Activated naive CD8-positive, alpha-beta T cell treated with anti-CD3 and anti-CD28 coated beads, Interleukin-2, amount 50 U/mL, for 24 hours (primary cell): ENCODE data around the gene EXOC8.
"Not testable (repeated sequence)": the region's sequence is repeated elsewhere in the genome, so short reads cannot be mapped to it uniquely, and the experiment has no call there.

Experiments
- ATAC-seq: fragments of 150-1000 bp; cut with Tn5 transposase; one replicate; pipeline ENCODE4 v1.10.0; 2021
- DNase-seq: peaks from one replicate; pipeline ENCODE4 v3.0.0; 2021
- H3K27ac Mint-ChIP-seq: one replicate; pipeline ENCODE4 v1.8.0; 2021; ENCODE audit warnings: mild to moderate bottlenecking, mixed read lengths
- H3K27me3 Mint-ChIP-seq: one replicate; pipeline ENCODE4 v1.8.0; 2021; ENCODE audit warnings: mixed read lengths
- H3K36me3 Mint-ChIP-seq: one replicate; pipeline ENCODE4 v1.8.0; 2021; ENCODE audit warnings: low read depth, mixed read lengths
- H3K4me1 Mint-ChIP-seq: one replicate; pipeline ENCODE4 v1.8.0; 2021; ENCODE audit warnings: mixed read lengths
- H3K4me3 Mint-ChIP-seq: one replicate; pipeline ENCODE4 v1.8.0; 2021; ENCODE audit warnings: mild to moderate bottlenecking, moderate library complexity, mixed read lengths
- H3K9me3 Mint-ChIP-seq: one replicate; pipeline ENCODE4 v1.8.0; 2021; ENCODE audit warnings: mixed read lengths

Gene EXOC8

DNA sequence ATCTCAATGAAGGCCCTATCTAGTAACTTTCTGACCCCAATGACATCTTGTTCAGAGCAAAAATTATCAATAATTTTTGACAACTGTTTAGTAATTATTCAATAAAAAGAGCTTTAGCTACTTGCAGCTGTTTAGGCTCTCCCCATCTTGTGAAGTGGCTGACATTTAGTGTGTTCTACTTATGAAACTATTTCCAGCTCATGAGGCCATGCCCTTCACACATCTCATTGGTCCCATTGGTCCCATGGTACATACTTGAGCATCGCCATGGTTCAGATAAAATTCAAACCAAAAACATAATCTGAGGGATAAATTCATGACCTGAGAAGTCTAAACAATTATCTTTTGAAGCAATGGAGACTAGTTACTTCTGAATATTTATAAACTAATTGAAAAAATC, 24.7 kb upstream of the EXOC8 start:
- H3K27ac Mint-ChIP-seq: no peak overlapping the region
- H3K4me3 Mint-ChIP-seq: no peak overlapping the region
- ATAC-seq (no peak), DNase-seq (no peak)
- no peaks in the 10 kb centered on the region for H3K27me3 Mint-ChIP-seq
- H3K36me3 Mint-ChIP-seq: peaks cover 18% of the 10 kb centered on the region
- H3K9me3 Mint-ChIP-seq: no peaks in the 10 kb centered on the region
- H3K4me1 Mint-ChIP-seq: peaks cover 5% of the 10 kb centered on the region

DNA sequence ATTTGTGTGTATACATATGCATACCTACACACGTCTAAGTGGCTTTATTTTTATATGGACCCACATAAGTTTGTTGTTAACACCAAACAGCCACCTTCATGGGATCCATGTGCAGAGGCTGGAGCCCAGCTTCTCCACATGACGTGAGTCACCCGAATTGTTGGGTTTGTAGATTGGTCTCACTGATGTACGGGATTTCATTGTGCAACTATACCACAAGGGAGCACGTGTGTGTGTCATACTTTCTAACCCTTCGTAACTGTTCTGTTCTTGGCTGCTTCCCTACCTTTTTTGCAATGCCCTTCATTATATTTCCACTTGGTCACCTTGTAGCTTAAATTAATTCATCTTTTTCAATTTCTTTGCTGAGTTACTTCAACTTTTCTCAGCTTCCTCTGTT, 21.5 kb upstream of the EXOC8 start:
- peaks cover 5% of the 10 kb centered on the region for H3K4me1 Mint-ChIP-seq
- no peak overlapping the region for H3K4me3 Mint-ChIP-seq
- DNase-seq (no peak), ATAC-seq (peak; percentile 47)
- H3K36me3 Mint-ChIP-seq: peaks cover 12% of the 10 kb centered on the region
- H3K27me3 Mint-ChIP-seq: no peaks in the 10 kb centered on the region
- H3K9me3 Mint-ChIP-seq: no peaks in the 10 kb centered on the region
- H3K27ac Mint-ChIP-seq: no peak overlapping the region

DNA sequence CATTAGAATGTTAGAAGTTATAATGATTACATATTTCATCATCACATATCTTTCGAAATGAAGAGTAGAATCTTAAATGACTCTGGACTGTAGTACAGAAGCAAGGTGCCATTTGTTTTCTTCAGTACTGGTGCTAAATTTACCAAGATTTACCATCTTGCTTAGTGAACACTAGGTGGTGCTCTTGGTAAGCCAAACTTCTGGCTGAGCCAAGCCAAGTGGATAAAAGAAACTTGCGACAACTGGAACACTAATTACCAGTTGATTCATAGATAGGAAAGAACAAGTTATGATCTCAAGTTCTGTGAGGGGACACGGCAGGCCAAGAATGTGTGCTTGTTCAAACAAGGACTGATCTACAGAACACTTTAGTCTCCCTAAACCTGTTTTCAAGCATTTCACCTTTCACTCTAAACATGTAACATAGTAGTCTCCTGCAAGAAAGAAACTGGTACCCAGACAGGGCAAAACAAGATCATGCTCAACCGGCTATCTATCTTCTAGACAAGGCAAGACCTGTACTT, 20.2 kb upstream of the EXOC8 start:
- Mint-ChIP-seq H3K27ac (no peak overlapping the region), H3K4me1 (peaks cover 5% of the 10 kb centered on the region), H3K27me3 (no peaks in the 10 kb centered on the region), H3K4me3 (no peak overlapping the region), H3K36me3 (peaks cover 12% of the 10 kb centered on the region), H3K9me3 (no peaks in the 10 kb centered on the region)
- ATAC-seq: peak; percentile 74
- peak; percentile 22 for DNase-seq

DNA sequence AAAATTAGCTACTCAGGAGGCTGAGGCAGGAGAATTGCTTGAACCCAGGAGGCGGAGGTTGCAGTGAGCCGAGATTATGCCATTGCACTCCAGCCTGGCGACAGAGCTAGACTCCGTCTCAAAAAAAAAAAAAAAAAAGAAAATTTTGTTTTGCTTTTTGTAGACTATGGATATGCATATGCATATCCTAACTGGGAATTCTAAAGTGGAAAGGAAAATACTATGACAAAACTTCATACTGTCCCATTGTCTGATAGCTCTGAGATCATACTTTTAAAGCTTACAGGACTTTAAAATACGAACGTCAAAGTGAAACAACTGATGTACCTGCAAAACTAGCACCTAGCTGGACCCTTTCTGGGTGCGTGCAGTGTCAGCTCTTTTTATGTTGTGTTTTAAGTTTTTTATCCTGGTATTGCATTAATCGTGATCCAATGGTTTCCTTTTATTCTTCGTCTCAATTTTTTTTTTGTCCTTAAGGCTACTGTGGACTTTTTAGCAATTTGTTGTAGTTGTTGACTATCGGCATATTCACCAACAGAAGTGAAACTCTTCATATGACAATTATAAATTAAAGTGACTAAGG, 19.6 kb upstream of the EXOC8 start:
- Mint-ChIP-seq H3K9me3 (no peaks in the 10 kb centered on the region), H3K27ac (no peak overlapping the region), H3K27me3 (no peaks in the 10 kb centered on the region), H3K4me3 (no peak overlapping the region), H3K4me1 (peaks cover 5% of the 10 kb centered on the region), H3K36me3 (peaks cover 10% of the 10 kb centered on the region)
- ATAC-seq (no peak), DNase-seq (no peak)

DNA sequence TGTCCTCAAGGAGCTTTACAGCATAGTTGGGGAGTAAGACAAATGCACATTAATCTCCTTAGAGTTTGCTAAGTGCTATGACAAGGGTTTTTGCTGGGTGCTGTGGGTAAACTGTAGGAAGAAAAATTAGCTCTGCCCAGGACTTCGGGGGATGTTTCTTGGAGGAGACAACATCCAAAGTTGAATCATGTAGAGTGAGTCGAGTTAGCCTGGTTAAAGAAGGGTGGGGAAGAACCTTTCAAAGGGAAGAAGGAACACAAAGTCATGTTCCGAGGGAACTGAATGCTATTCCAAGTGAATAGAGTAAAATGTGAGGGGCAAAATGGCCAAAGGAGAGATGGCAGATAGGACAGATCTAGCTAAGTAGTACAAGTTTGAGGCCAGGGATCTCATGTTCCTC, 17.5 kb upstream of the EXOC8 start:
- no peak overlapping the region for H3K27ac Mint-ChIP-seq
- DNase-seq (no peak), ATAC-seq (no peak)
- H3K4me1 Mint-ChIP-seq: peaks cover 5% of the 10 kb centered on the region
- H3K9me3 Mint-ChIP-seq: no peaks in the 10 kb centered on the region
- H3K36me3 Mint-ChIP-seq: peaks cover 8% of the 10 kb centered on the region
- no peak overlapping the region for H3K4me3 Mint-ChIP-seq
- H3K27me3 Mint-ChIP-seq: no peaks in the 10 kb centered on the region

DNA sequence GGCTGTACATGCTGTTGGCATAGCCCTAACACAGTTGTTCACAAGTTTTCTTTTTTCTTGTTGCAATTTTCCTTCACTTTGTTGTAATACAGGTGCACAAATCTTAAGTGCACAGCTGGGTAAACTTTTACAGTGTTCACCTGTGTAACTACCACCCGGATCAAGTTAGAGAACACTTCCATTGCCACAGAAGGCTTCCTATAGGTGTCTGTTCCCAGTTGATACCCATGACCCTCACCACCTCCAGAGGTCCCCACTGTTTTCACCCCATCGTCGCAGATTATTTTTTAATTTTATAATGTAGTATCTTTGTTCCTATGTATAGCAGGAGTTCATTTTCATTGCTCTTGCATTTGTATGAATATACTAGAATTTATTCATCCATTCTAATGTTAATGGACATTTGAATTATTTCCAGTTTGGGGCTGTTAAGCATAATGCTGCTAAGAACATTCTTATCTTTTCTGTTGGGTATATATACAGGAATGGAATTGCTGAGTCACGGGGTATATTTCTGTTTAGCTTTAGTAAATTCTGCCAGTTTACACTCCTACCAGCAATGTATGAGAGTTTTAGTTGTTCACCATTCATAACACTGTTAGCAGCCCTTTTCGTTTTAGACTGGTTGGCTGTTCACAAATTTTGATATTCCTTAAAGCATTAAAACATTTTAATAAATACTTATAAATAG, 16.8 kb upstream of the EXOC8 start:
- Mint-ChIP-seq H3K9me3 (no peaks in the 10 kb centered on the region), H3K36me3 (peaks cover 9% of the 10 kb centered on the region), H3K27me3 (no peaks in the 10 kb centered on the region), H3K27ac (no peak overlapping the region), H3K4me1 (peaks cover 5% of the 10 kb centered on the region), H3K4me3 (no peak overlapping the region)
- DNase-seq (no peak), ATAC-seq (no peak)

DNA sequence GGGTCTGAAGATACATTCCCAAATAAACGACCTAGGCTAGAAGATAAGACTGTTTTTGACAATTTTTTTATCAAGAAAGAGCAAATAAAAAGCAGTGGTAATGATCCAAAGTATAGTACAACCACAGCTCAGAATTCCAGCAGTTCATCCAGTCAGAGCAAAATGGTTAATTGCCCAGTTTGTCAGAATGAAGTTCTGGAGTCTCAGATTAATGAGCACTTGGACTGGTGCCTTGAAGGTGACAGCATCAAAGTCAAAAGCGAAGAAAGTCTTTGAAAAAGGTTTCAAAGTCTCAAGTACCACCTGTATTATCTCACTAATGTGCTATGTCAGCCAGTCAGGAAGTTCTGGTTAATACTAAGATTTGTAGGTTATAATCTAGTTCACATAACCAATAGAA, 15.4 kb upstream of the EXOC8 start:
- H3K9me3 Mint-ChIP-seq: no peaks in the 10 kb centered on the region
- no peaks in the 10 kb centered on the region for H3K27me3 Mint-ChIP-seq
- DNase-seq (no peak), ATAC-seq (no peak)
- H3K36me3 Mint-ChIP-seq: peaks cover 13% of the 10 kb centered on the region
- H3K4me3 Mint-ChIP-seq: no peak overlapping the region
- H3K27ac Mint-ChIP-seq: no peak overlapping the region
- H3K4me1 Mint-ChIP-seq: peaks cover 4% of the 10 kb centered on the region

DNA sequence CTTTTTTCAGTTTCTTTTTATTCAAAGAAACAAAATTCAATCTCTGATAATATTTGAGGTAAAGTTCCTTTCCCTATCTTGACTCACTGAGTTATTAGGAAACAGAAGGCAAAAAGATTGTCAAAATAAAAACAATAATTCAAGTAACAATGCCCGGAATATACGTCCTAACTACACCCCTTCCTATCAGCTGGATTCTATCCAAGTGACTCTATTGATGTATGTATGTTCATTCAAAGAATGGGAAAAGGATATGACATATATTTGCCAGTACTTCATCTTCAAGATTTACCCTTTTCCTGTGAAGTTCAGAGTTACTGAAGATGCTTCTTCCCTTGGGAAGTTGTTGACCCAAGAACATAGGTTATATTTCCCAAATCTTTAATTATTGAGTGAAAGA, 14.2 kb upstream of the EXOC8 start:
- H3K4me3 Mint-ChIP-seq: no peak overlapping the region
- H3K4me1 Mint-ChIP-seq: no peaks in the 10 kb centered on the region
- H3K27ac Mint-ChIP-seq: no peak overlapping the region
- peaks cover 18% of the 10 kb centered on the region for H3K36me3 Mint-ChIP-seq
- H3K9me3 Mint-ChIP-seq: no peaks in the 10 kb centered on the region
- ATAC-seq (no peak), DNase-seq (no peak)
- no peaks in the 10 kb centered on the region for H3K27me3 Mint-ChIP-seq

DNA sequence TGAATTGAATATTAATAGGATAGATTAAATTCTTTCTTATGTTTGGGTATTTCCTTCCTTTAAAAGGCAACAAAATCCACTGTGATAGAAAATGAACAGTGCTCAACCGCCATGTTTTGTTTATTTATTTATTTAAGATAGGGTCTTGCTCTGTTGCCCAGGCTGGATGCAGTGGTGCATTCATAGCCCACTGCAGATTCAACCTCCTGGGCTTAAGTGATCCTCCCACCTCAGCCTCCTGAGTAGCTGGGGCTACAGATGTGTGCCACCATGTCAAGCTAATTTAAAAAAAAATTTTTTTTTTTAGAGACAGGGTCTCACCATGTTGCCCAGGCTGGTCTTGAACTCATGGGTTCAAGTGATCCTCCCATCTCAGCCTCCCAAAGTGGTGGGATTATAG, 11.2 kb upstream of the EXOC8 start:
- not testable (repeated sequence) for H3K27ac Mint-ChIP-seq, H3K27me3 Mint-ChIP-seq, ATAC-seq, H3K4me3 Mint-ChIP-seq, H3K9me3 Mint-ChIP-seq, DNase-seq, H3K4me1 Mint-ChIP-seq
- peaks cover 18% of the 10 kb centered on the region for H3K36me3 Mint-ChIP-seq

DNA sequence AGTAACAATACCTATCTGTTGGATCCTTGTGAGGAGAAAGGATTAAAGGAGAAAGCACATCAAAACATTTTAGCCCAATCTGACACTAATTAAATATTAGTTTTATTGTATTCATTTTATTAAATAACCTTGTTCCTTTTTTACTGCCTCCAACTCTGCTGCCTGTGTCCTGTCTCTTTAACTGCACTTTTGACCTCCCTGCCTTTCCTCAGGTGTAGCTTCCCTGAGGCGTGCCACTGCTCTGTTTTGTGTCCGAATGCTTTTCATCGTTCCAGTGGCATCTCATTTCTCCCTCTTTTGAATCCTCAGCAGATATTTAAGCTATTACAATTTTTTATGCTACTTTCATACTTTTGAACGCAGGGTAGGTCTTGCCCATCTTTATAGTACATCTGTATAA, 10.8 kb upstream of the EXOC8 start:
- no peak for DNase-seq
- no peaks in the 10 kb centered on the region for H3K4me1 Mint-ChIP-seq
- H3K4me3 Mint-ChIP-seq: no peak overlapping the region
- H3K9me3 Mint-ChIP-seq: no peaks in the 10 kb centered on the region
- H3K27me3 Mint-ChIP-seq: no peaks in the 10 kb centered on the region
- no peak for ATAC-seq
- H3K36me3 Mint-ChIP-seq: peaks cover 18% of the 10 kb centered on the region
- no peak overlapping the region for H3K27ac Mint-ChIP-seq

DNA sequence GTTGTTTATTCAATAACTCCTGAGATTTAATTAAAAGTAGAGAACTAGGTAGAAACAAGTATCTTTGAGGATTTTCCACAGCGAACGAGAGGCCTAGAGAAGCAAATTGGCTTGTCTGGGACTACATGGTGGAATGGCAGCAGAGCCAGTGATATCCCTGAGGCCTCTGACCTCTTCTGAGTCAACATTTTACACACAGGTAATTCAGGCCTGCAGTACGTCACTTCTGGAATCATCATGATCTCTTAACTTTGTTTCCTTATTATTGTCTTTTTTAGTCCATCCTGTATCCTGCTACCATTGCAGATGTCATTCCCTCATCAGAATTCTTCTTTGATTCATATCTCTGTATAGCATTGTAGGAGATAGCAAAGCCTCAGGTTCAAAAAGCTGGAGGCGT, 10.3 kb upstream of the EXOC8 start:
- Mint-ChIP-seq H3K36me3 (peaks cover 18% of the 10 kb centered on the region), H3K4me1 (no peaks in the 10 kb centered on the region), H3K27ac (no peak overlapping the region), H3K4me3 (no peak overlapping the region), H3K27me3 (no peaks in the 10 kb centered on the region), H3K9me3 (no peaks in the 10 kb centered on the region)
- DNase-seq: no peak
- ATAC-seq: no peak

DNA sequence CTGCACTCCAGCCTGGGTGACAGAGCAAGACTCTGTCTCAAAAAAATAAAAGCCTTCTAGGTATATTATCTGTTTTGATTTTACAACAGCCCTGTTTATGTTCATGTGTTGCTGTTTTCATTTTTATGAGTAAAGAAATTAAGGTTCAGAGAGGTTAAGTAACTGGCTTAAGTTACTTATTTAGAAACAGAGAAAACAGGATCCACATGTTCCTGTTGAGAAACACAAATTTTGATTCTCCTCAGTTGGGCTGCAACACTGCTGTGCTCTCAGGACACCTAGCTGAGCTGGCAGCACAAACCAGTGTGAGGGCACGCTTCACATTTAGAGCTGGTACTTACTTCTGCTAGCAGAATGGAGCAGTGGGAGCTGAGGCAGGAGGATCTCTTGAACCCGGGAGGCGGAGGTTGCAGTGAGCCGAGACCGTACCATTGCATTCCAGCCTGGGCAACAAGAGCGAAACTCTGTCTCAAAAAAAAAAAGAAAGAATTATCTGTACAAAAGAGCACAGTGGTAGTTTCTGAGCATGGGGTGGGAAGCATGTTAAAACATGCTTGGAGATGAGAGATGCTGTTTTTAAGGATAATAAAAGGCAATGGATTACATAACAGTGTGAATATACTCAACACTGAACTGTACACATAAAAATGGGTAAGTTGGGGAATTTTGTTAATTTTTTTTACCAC, 2.8 kb upstream of the EXOC8 start:
- Mint-ChIP-seq H3K4me3 (no peak overlapping the region), H3K27me3 (peaks cover 3% of the 10 kb centered on the region), H3K36me3 (peaks cover 35% of the 10 kb centered on the region), H3K4me1 (peaks cover 39% of the 10 kb centered on the region), H3K9me3 (peaks cover 3% of the 10 kb centered on the region), H3K27ac (no peak overlapping the region)
- ATAC-seq (no peak), DNase-seq (no peak)

DNA sequence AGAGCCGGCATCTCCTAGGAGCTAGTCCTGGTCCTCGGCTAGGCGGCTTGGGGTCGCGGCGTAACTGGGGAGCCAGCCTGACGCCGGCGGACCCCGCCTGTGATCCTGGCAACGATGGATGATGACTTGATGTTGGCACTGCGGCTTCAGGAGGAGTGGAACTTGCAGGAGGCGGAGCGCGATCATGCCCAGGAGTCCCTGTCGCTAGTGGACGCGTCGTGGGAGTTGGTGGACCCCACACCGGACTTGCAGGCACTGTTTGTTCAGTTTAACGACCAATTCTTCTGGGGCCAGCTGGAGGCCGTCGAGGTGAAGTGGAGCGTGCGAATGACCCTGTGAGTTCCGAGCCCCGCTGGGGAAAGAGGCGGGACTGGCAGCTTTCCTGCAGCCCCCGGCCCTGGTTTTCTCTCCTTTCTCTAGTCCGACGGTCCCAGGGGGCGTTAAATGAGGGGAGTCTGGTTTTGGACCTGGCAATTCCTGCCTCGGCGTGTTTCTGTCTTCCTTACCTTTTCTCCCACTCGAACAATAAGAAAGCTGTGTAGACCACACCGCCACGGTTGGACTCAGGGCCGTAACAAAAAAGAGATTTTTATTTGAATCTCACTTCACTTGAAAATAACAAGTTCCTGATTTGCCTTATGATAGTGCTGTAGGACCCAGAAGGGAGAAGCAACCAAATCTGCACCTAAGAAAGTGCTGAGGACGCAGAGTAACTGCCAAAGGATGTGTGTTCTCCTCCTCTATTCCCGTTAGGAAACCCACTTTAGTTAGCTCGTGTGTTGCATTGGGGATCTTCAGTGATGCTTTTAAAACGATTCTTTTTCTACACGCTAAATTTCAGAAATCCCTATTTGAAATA, 847 bp upstream of the EXOC8 start, which contains the start of gene SPRTN:
SPRTN (plus strand) TSS at position 24 of the 859 bp plus-strand sequence; CDS start at position 115, 91 bp downstream.
- peak within 1 kb of the TSS; percentile 98 for H3K27ac Mint-ChIP-seq
- H3K9me3 Mint-ChIP-seq: peaks cover 3% of the 10 kb centered on the region
- H3K4me1 Mint-ChIP-seq: peaks cover 58% of the 10 kb centered on the region
- peaks cover 49% of the 10 kb centered on the region for H3K36me3 Mint-ChIP-seq
- H3K4me3 Mint-ChIP-seq: peak within 1 kb of the TSS; percentile 94
- H3K27me3 Mint-ChIP-seq: peaks cover 3% of the 10 kb centered on the region
- ATAC-seq (no peak), DNase-seq (no peak)

DNA sequence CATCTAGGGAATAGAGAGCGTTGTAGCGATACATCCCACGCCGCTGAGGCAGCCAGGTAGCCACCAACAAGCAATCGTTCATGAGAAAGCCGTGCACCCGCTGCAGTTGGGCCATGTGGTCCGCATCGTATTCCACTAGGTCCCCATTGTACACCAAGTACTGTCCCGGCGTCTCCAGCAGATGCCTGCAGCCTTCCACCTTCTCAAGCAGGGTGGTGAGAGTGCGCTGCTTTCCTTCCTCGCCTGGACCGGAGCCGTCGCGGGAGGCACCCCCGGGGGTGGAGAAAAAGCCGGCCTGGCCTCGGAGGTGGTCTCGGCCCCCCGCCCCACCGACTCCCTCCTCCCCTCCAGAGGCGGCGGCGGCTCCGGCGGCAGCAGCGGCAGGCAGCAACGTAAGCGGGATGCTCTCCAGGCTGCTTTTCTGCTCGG, 595 bp downstream of the EXOC8 start:
- no peak for DNase-seq

More for the DNA sequence above, 595 bp downstream of the EXOC8 start:
- ATAC-seq: no peak
- Mint-ChIP-seq H3K9me3 (peaks cover 3% of the 10 kb centered on the region), H3K4me1 (peaks cover 69% of the 10 kb centered on the region), H3K36me3 (peaks cover 58% of the 10 kb centered on the region), H3K4me3 (peak overlapping the region; percentile 94), H3K27me3 (peaks cover 3% of the 10 kb centered on the region), H3K27ac (peak overlapping the region; percentile 98)
